ENCODE measurements around the gene EYS.

DNA sequence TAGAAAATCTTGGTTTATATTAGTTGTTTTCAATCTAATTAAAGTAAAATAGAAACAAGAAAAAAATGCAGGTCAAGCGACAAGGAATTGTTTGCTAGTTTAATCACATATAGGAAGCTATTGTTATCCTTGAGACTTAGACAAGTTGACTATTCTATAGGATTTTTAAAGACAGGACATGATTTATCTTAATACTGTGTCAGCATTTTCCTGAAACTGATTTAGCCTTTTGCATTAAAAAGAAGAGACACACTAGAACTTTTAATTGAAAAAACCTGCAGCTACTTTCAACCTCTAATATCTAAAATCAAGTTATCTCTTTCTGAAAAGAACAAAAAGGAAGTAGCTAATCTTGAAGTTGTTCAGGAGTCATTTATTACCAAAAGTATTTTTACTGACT lies 1825.2 kb downstream of the EYS start:
- TF ChIP-seq POLR2AphosphoS5 (IDR thresholded peaks at IDR 0.05; ENCODE audit: borderline replicate concordance, low read depth, low read length) = no peak
- no peak for TF ChIP-seq EZH2 (IDR thresholded peaks at IDR 0.05)
- no peak for TF ChIP-seq FOXP2 (optimal IDR thresholded peaks at IDR 0.05; ENCODE audit: control extremely low read depth, extremely low read length, insufficient read depth)

Measured in SK-N-MC (cell line).